Lower leg skin (tissue), 4 donors: ENCODE results near the gene OMA1. TPM values are rescaled to one million over a fixed set of nuclear protein-coding genes. Genes with fewer than 3 reads are reported as not detected.

Experiments used
- DNase-seq, 2 donors: peaks; one replicate each; pipeline ENCODE4 v3.0.0-alpha.2; 2019; ENCODE audit warnings: low spot score in 2 of 2
- H3K4me3 ChIP-seq: fragments of 200-600 bp; sonication (generic); 2 replicates; pipeline ENCODE4 v1.5.1; 2017; ENCODE audit warnings: mild to moderate bottlenecking, low read depth; ENCODE audit not compliant: poor library complexity, severe bottlenecking
- POLR2A ChIP-seq, 2 donors: fragments of 450-650 bp; IDR thresholded peaks; one replicate each; pipeline ENCODE4 v1.6.1; 2016 to 2017; ENCODE audit warnings: antibody characterized with exemption in 2 of 2, mild to moderate bottlenecking in 1 of 2, moderate library complexity in 1 of 2
- WGBS, 2 donors: methylation state at CpG; one replicate each; pipeline ENCODE4 v1.1.5; 2018; 5-methylcytosine and 5-hydroxymethylcytosine counted together
- intact Hi-C: fragments of 100-400 bp; cut with DNase I; formaldehyde crosslinking; loops from one replicate; pipeline ENCODE4 v1.15.0; 2023; ENCODE audit warnings: low total_unique reads
- total RNA-seq, 4 donors: library from RNA; depleted of rRNA; stranded (reverse); fragments of >200 nt; gene quantifications; one replicate each; pipeline ENCODE4 v1.1.0, GENCODE V29; 2016
- TF ChIP-seq, protein P1 (sequence below), 3 donors: fragments of 450-650 bp; IDR thresholded peaks; one replicate each; pipeline ENCODE4 v1.5.1; 2016; ENCODE audit warnings: antibody characterized with exemption in 3 of 3, mild to moderate bottlenecking in 3 of 3, moderate library complexity in 2 of 3

Gene OMA1
- total RNA-seq, 4 donors from 2014 or later: 14.3 to 25.2 (median 20.0) TPM

DNA sequence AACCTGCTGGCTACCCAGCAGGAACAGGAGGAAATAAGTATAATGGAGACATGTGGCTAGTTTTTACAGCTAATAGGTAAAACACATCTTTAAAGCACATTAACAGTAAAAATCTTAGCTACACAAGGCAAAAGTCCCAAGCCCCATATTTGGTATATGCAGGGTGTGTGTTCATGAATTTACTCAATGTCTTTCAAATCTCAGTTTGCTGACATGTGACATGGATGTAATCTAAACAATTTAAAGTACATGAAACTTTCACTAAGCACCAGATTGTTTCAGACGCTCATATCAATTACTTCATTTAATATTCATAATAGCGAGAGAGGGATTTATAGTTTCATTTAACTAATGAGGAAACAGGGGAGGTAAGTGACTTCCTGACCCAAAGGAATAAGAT, 26.6 kb upstream of the OMA1 start:
- no peak overlapping the region for H3K4me3 ChIP-seq
- WGBS, 2 donors: 39% methylated on average over 2 of the region's 2 CpGs
- intact Hi-C loops: no loop called here
- TF ChIP-seq, protein P1, sequence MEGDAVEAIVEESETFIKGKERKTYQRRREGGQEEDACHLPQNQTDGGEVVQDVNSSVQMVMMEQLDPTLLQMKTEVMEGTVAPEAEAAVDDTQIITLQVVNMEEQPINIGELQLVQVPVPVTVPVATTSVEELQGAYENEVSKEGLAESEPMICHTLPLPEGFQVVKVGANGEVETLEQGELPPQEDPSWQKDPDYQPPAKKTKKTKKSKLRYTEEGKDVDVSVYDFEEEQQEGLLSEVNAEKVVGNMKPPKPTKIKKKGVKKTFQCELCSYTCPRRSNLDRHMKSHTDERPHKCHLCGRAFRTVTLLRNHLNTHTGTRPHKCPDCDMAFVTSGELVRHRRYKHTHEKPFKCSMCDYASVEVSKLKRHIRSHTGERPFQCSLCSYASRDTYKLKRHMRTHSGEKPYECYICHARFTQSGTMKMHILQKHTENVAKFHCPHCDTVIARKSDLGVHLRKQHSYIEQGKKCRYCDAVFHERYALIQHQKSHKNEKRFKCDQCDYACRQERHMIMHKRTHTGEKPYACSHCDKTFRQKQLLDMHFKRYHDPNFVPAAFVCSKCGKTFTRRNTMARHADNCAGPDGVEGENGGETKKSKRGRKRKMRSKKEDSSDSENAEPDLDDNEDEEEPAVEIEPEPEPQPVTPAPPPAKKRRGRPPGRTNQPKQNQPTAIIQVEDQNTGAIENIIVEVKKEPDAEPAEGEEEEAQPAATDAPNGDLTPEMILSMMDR (IDR thresholded peaks at IDR 0.05): no peak
- TF ChIP-seq POLR2A (IDR thresholded peaks at IDR 0.05): no peak
- no peak for DNase-seq

- TF ChIP-seq, protein P1 (IDR thresholded peaks at IDR 0.05): no peak
- no peak for TF ChIP-seq POLR2A (IDR thresholded peaks at IDR 0.05)
- no peak for DNase-seq
- WGBS, 2 donors: 27 to 43% methylated on average over 2 of the region's 2 CpGs
- intact Hi-C loops: no loop called here
- H3K4me3 ChIP-seq: no peak overlapping the region
These were observed 26.2 kb upstream of the OMA1 start for GRCh38 chr1:58572690-58573089.

DNA sequence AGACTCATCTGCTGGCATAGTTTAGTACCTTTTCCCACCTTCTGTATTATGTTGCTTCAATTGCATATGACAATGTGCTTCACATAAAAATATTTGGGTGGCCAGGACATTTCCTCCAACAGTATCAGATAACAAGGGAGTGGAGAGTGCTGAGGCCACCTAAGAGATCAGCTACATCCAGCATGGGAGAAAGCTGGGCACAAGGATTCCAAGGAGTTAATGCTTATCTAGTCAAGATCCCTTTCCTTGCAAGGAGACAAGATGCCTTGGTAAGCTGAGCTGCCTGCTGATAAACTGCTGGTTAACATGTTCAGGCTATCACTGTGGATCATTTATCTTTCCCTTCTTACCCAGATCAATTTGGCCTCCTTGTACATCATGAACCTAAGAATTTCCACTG, 25.1 kb upstream of the OMA1 start:
- TF ChIP-seq, protein P1 (IDR thresholded peaks at IDR 0.05): no peak
- no peak for TF ChIP-seq POLR2A (IDR thresholded peaks at IDR 0.05)
- intact Hi-C loops: no loop called here
- no peak for DNase-seq
- no peak overlapping the region for H3K4me3 ChIP-seq

DNA sequence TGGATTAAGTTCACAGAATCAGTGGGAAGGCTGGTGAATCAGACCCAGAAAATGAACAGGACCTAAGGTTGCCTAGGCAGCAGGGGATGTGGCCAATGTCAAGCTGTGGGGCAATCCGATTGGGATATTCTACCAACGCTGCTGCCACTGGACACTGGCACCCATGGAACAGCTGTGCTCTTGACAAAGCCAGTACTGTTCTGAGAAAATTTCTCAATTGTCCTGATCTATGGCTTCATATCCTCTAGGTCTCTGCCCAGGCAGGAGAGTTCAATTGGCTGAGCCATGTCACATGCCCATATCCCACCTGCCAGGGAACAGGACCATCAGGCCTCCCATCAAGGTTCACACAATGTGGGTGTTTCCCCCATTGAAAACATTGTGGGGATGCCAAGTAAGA, 24.3 kb upstream of the OMA1 start:
- no peak overlapping the region for H3K4me3 ChIP-seq
- intact Hi-C loops: no loop called here
- no peak for DNase-seq
- TF ChIP-seq, protein P1 (IDR thresholded peaks at IDR 0.05): no peak
- TF ChIP-seq POLR2A (IDR thresholded peaks at IDR 0.05): no peak
- 72 to 86% methylated on average over 2 of the region's 2 CpGs for WGBS, 2 donors

DNA sequence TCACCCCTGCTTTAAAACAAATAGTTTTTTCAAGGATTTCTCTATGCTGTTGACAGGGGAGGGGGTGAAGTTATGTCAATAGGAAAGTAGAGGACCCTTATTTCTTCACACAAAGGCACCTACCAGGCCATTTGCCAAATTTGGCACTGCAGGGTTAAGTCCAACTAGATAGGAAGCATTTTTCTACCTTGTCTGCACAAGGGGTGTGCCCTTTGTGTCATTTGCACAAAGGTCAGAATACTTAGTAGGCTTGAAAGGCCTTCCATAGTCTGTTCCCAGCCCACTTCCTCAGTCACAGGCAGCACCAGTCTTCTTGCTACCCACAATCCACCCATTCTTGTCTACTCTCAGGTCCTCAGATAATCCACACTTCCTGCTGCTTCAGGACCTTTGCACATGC, 23.6 kb upstream of the OMA1 start:
- no peak overlapping the region for H3K4me3 ChIP-seq
- no peak for DNase-seq
- intact Hi-C loops: no loop called here
- no peak for TF ChIP-seq POLR2A (IDR thresholded peaks at IDR 0.05)
- TF ChIP-seq, protein P1 (IDR thresholded peaks at IDR 0.05): no peak

GRCh38 chr1:58568911-58569310, 22.4 kb upstream of the OMA1 start:
- WGBS, 2 donors: 38 to 41% methylated on average over 5 of the region's 5 CpGs
- intact Hi-C loops: no loop called here
- no peak for DNase-seq
- H3K4me3 ChIP-seq: no peak overlapping the region
- no peak for TF ChIP-seq POLR2A (IDR thresholded peaks at IDR 0.05)
- TF ChIP-seq, protein P1 (IDR thresholded peaks at IDR 0.05): no peak
